IMR-90 (cell line): ENCODE data around the gene MDH1. TPM values are rescaled to one million over a fixed set of nuclear protein-coding genes. Genes with fewer than 3 reads are reported as not detected.

Experiments
- ATAC-seq: fragments of 200-7000 bp; cut with Tn5 transposase; 2 replicates; pipeline ENCODE4 v1.9.1; 2020; ENCODE audit warnings: low read depth, mild to moderate bottlenecking, moderate library complexity
- BruUV-seq: library from RNA; stranded (reverse); fragments of 400-500 nt; replicated peaks from 2 replicates; lab custom pipeline; 2021; lab: Mats Ljungman, UMichigan
- CTCF ChIA-PET: fragments of 300-600 bp; formaldehyde crosslinking; extraction: SDS; loops from one replicate; lab custom pipeline; 2021; ENCODE audit warnings: antibody characterized with exemption; lab: Yijun Ruan, JAX
- POLR2A ChIA-PET: fragments of 300-600 bp; sonication (Branson Sonifier 250); formaldehyde crosslinking; loops from one replicate; lab custom pipeline; 2022; ENCODE audit warnings: antibody characterized with exemption; ENCODE audit not compliant: unreplicated experiment; lab: Charles Lee
- DNase-seq: peaks from one replicate; pipeline ENCODE4 v3.0.0; 2013
- H2AFZ ChIP-seq: replicated peaks from 2 replicates; pipeline ENCODE3; 2013; ENCODE audit warnings: low read length, mild to moderate bottlenecking; ENCODE audit not compliant: poor library complexity
- H2AK5ac ChIP-seq: 2 replicates; pipeline ENCODE4 v1.6.1; 2013; ENCODE audit warnings: low read depth, low read length, inconsistent platforms
- H2AK9ac ChIP-seq: replicated peaks from 2 replicates; pipeline ENCODE3; 2013; ENCODE audit warnings: mild to moderate bottlenecking, low read depth, low read length, moderate library complexity; ENCODE audit not compliant: poor library complexity
- H2BK120ac ChIP-seq: 2 replicates; pipeline ENCODE4 v1.6.1; 2013; ENCODE audit warnings: low read depth, low read length, inconsistent platforms
- H2BK15ac ChIP-seq: 3 replicates; pipeline ENCODE4 v1.6.1; 2013; ENCODE audit warnings: low read depth, low read length, inconsistent platforms
- H2BK20ac ChIP-seq: 2 replicates; pipeline ENCODE4 v1.6.1; 2013; ENCODE audit warnings: low read depth, mild to moderate bottlenecking, inconsistent platforms, low read length, moderate library complexity
- H2BK5ac ChIP-seq: 2 replicates; pipeline ENCODE4 v1.6.1; 2013; ENCODE audit warnings: mild to moderate bottlenecking, low read depth, low read length, inconsistent platforms; ENCODE audit not compliant: poor library complexity, severe bottlenecking
- H3K14ac ChIP-seq: replicated peaks from 2 replicates; pipeline ENCODE4 v1.6.1; 2013; ENCODE audit warnings: low read depth, low read length, inconsistent platforms
- H3K18ac ChIP-seq: 2 replicates; pipeline ENCODE4 v1.6.1; 2013; ENCODE audit warnings: low read depth, low read length, control low read depth
- H3K23ac ChIP-seq: 2 replicates; pipeline ENCODE4 v1.6.1; 2013; ENCODE audit warnings: low read depth, low read length, inconsistent platforms
- H3K27ac ChIP-seq: 2 replicates; pipeline ENCODE4 v1.5.1; 2013; ENCODE audit warnings: mild to moderate bottlenecking, control low read depth, low read length; ENCODE audit not compliant: insufficient read depth
- H3K27me3 ChIP-seq: 2 replicates; pipeline ENCODE4 v1.6.1; 2013; ENCODE audit warnings: low read length; ENCODE audit not compliant: control insufficient read depth, insufficient read depth
- H3K36me3 ChIP-seq: 2 replicates; pipeline ENCODE4 v1.6.1; 2013; ENCODE audit warnings: low read length, mixed read lengths; ENCODE audit not compliant: control insufficient read depth, insufficient read depth
- H3K4ac ChIP-seq: 2 replicates; pipeline ENCODE4 v1.6.1; 2013; ENCODE audit warnings: low read depth, low read length, inconsistent platforms
- H3K4me1 ChIP-seq: 2 replicates; pipeline ENCODE4 v1.6.1; 2013; ENCODE audit warnings: low read length, mixed read lengths; ENCODE audit not compliant: control insufficient read depth, insufficient read depth
- H3K4me2 ChIP-seq: 2 replicates; pipeline ENCODE4 v1.6.1; 2013; ENCODE audit warnings: low read depth, mild to moderate bottlenecking, control low read depth, low read length, moderate library complexity
- H3K4me3 ChIP-seq: 2 replicates; pipeline ENCODE4 v1.5.1; 2013; ENCODE audit warnings: low read depth, mild to moderate bottlenecking, control low read depth, low read length, moderate library complexity; ENCODE audit not compliant: insufficient read depth
- H3K56ac ChIP-seq: 2 replicates; pipeline ENCODE4 v1.6.1; 2013; ENCODE audit warnings: low read length, inconsistent platforms; ENCODE audit not compliant: insufficient read depth; ENCODE audit errors: extremely low read depth
- H3K79me1 ChIP-seq, 2 experiments: 2 replicates each; pipeline ENCODE4 v1.6.1; 2013; ENCODE audit warnings: low read length in 2 of 2, inconsistent platforms in 1 of 2, low read depth in 1 of 2
- H3K9ac ChIP-seq: 2 replicates; pipeline ENCODE4 v1.6.1; 2013; ENCODE audit warnings: low read depth, low read length, control low read depth
- H3K9me1 ChIP-seq: 2 replicates; pipeline ENCODE4 v1.6.1; 2013; ENCODE audit warnings: low read length, inconsistent platforms; ENCODE audit not compliant: insufficient read depth
- H3K9me3 ChIP-seq: 2 replicates; pipeline ENCODE4 v1.6.1; 2013; ENCODE audit warnings: low read length; ENCODE audit not compliant: control insufficient read depth, insufficient read depth
- H4K20me1 ChIP-seq: 2 replicates; pipeline ENCODE4 v1.6.1; 2013; ENCODE audit warnings: low read length, inconsistent platforms; ENCODE audit not compliant: insufficient read depth
- H4K5ac ChIP-seq: 2 replicates; pipeline ENCODE4 v1.6.1; 2013; ENCODE audit warnings: mild to moderate bottlenecking, low read depth, low read length, control low read depth
- H4K8ac ChIP-seq, 2 experiments: 2 replicates each; pipeline ENCODE4 v1.6.1; 2013; ENCODE audit warnings: low read depth in 2 of 2, low read length in 2 of 2, control low read depth in 1 of 2, inconsistent platforms in 1 of 2
- H4K91ac ChIP-seq: 2 replicates; pipeline ENCODE4 v1.6.1; 2013; ENCODE audit warnings: low read depth, low read length, inconsistent platforms; ENCODE audit not compliant: insufficient read depth
- BHLHE40 ChIP-seq: fragments of 150-350 bp; IDR thresholded peaks from 2 replicates; pipeline ENCODE4 v1.6.1; 2016; ENCODE audit warnings: mild to moderate bottlenecking, low read depth, low read length
- CEBPB ChIP-seq: IDR thresholded peaks from 2 replicates; pipeline ENCODE4 v1.6.1; 2012; ENCODE audit warnings: low read depth, low read length, improper control_type of control experiment
- CHD1 ChIP-seq: IDR thresholded peaks from 2 replicates; pipeline ENCODE4 v1.6.1; 2012; ENCODE audit warnings: low read depth, low read length, improper control_type of control experiment
- FOS ChIP-seq: fragments of 150-350 bp; IDR thresholded peaks from 2 replicates; pipeline ENCODE4 v1.6.1; 2016; ENCODE audit warnings: low read depth, low read length
- MAFK ChIP-seq: IDR thresholded peaks from 2 replicates; pipeline ENCODE4 v1.6.1; 2012; ENCODE audit warnings: low read depth, low read length, improper control_type of control experiment
- MAZ ChIP-seq: IDR thresholded peaks from 2 replicates; pipeline ENCODE4 v1.6.1; 2012; ENCODE audit warnings: low read depth, mild to moderate bottlenecking, low read length, improper control_type of control experiment, moderate library complexity, borderline replicate concordance
- MXI1 ChIP-seq: IDR thresholded peaks from 2 replicates; pipeline ENCODE4 v1.6.1; 2012; ENCODE audit warnings: low read depth, mild to moderate bottlenecking, low read length, moderate library complexity, borderline replicate concordance
- NFE2L2 ChIP-seq: fragments of 150-350 bp; IDR thresholded peaks from 2 replicates; pipeline ENCODE4 v1.6.1; 2016; ENCODE audit warnings: low read depth, mild to moderate bottlenecking, low read length
- POLR2A ChIP-seq: IDR thresholded peaks from 2 replicates; pipeline ENCODE4 v1.6.1; 2012; ENCODE audit warnings: mild to moderate bottlenecking, low read depth, low read length
- RAD21 ChIP-seq: IDR thresholded peaks from 2 replicates; pipeline ENCODE4 v1.6.1; 2012; ENCODE audit warnings: low read length, improper control_type of control experiment
- RCOR1 ChIP-seq: IDR thresholded peaks from 2 replicates; pipeline ENCODE4 v1.6.1; 2012; ENCODE audit warnings: mild to moderate bottlenecking, low read length, improper control_type of control experiment; ENCODE audit not compliant: insufficient replicate concordance
- RFX5 ChIP-seq: IDR thresholded peaks from 2 replicates; pipeline ENCODE4 v1.8.0; 2012; ENCODE audit warnings: low read depth, mild to moderate bottlenecking, low read length, moderate library complexity
- SMC3 ChIP-seq: fragments of 150-350 bp; IDR thresholded peaks from 2 replicates; pipeline ENCODE4 v1.6.1; 2016; ENCODE audit warnings: low read depth, mild to moderate bottlenecking, antibody characterized with exemption, low read length, moderate library complexity
- WGBS, 2 experiments: methylation state at CpG; one replicate each; pipeline versions ENCODE4 v1.1.5 to v1.1.7; 2013; ENCODE audit warnings: missing lambda C conversion rate in 2 of 2; ENCODE audit not compliant: insufficient read length in 1 of 2; ENCODE audit errors: extremely low coverage in 2 of 2; 5-methylcytosine and 5-hydroxymethylcytosine counted together
- dilution Hi-C: fragments of 300-500 bp; cut with HindIII; formaldehyde crosslinking; loops from one replicate; pipeline ENCODE4 v1.14.3; 2018; ENCODE audit warnings: low sequenced_read_pairs; ENCODE audit not compliant: unreplicated experiment
- in situ Hi-C: fragments of 300-500 bp; cut with MboI; formaldehyde crosslinking; loops from 3 replicates; pipeline ENCODE4 v1.14.3; 2019; ENCODE audit warnings: low sequenced_read_pairs, inconsistent platforms, mixed read lengths
- intact Hi-C: fragments of 100-400 bp; cut with micrococcal nuclease; formaldehyde crosslinking; loops from 2 replicates; pipeline ENCODE4 v1.10.0; 2022
- polyA plus RNA-seq, 3 experiments: library from polyadenylated mRNA; depleted of rRNA; stranded (reverse); fragments of >200 nt; gene quantifications; 2 replicates each; pipeline ENCODE4 v1.2.3, GENCODE V29; 2012; ENCODE audit warnings: low replicate concordance in 1 of 3
- total RNA-seq: library from RNA; depleted of rRNA; stranded (reverse); fragments of >200 nt; gene quantifications from 2 replicates; pipeline ENCODE4 v1.2.3, GENCODE V29; 2012
- TF ChIP-seq, protein P1 (sequence below): conservative IDR thresholded peaks from 2 replicates; pipeline ENCODE4 v1.5.1; 2012; ENCODE audit warnings: mild to moderate bottlenecking, low read depth, low read length, improper control_type of control experiment
- TF ChIP-seq, protein P2 (sequence below): fragments of 150-350 bp; IDR thresholded peaks from 2 replicates; pipeline ENCODE4 v1.6.1; 2017; ENCODE audit warnings: mild to moderate bottlenecking, antibody characterized with exemption, low read length, low read depth
- TF ChIP-seq, protein P3 (sequence below): fragments of 150-350 bp; IDR thresholded peaks from 2 replicates; pipeline ENCODE4 v1.6.1; 2016; ENCODE audit warnings: low read depth, mild to moderate bottlenecking, low read length, moderate library complexity, borderline replicate concordance

The MDH1 gene
- total and polyA plus RNA-seq, 2 of the 4 experiments (the other 2 are of a cell fraction) = 195 to 248 TPM

DNA sequence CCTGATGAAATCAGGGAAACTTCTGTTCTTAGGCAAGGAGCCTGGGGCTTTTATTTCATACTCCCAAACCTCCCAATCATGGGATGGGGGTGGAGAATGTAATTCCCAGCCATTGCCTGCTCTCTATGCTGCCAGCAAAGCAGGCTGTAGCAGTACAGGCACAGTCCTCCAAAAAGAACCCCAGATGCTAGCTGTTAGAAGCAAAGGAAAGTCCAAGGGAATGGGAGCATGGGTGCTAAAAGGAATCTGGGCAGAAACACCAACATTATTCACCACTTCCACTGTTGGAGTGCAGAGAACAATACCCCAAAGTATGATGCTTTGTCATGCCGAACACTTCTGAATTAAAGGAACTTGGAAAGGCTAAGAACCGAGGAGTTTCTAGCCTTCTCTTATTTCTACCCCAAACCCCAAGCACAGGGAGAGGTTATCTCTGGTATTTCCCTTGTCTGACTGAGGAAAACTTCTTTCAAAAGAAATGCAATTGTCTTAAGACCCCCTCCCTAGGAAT is 24.7 kb downstream of the MDH1 start:
- intact Hi-C loops (no loop called here), in situ Hi-C loops (no loop called here), dilution Hi-C loops (no loop called here)
- H3K4me3 ChIP-seq = no peak overlapping the region
- no peak overlapping the region for H3K56ac ChIP-seq
- no peak overlapping the region for H4K91ac ChIP-seq
- no peak overlapping the region for H2AK5ac ChIP-seq
- no CpG with 5 or more reads among the region's 2 CpGs for WGBS, 2 experiments
- DNase-seq = no peak
- H2BK15ac ChIP-seq = no peak overlapping the region
- CTCF ChIA-PET = no interaction called here
- H2AFZ ChIP-seq = no peak overlapping the region
- no peak for ATAC-seq
- H2BK120ac ChIP-seq = no peak overlapping the region
- H2BK20ac ChIP-seq = no peak overlapping the region
- no peaks in the 10 kb centered on the region for H3K9me3 ChIP-seq
- no peaks in the 10 kb centered on the region; the same call in none of the 2 replicates for H3K9me1 ChIP-seq
- H3K79me1 ChIP-seq = no peaks in the 10 kb centered on the region
- H2BK5ac ChIP-seq = no peak overlapping the region
- no TSS peak for BruUV-seq
- no peak overlapping the region for H3K18ac ChIP-seq
- H3K27ac ChIP-seq = no peak overlapping the region
- 0 out of 2 replicates have a peak overlapping the region, but pooled peaks have one; percentile 21 for H3K14ac ChIP-seq
- peak overlapping the region in 1 of 2 experiments; percentile 15; a peak in 1 of 4 replicates for H4K8ac ChIP-seq
- no peak overlapping the region for H4K5ac ChIP-seq
- no peak overlapping the region for H3K4ac ChIP-seq
- POLR2A ChIA-PET = no interaction called here
- H4K20me1 ChIP-seq = no peaks in the 10 kb centered on the region
- no peaks in the 10 kb centered on the region for H3K27me3 ChIP-seq
- TF ChIP-seq RCOR1 (no peak), MAFK (no peak), POLR2A (no peak), CHD1 (no peak), BHLHE40 (no peak), FOS (no peak), MAZ (no peak), CEBPB (no peak), RFX5 (no peak), SMC3 (no peak), MXI1 (no peak), NFE2L2 (no peak), RAD21 (no peak)
- TF ChIP-seq, protein P1, sequence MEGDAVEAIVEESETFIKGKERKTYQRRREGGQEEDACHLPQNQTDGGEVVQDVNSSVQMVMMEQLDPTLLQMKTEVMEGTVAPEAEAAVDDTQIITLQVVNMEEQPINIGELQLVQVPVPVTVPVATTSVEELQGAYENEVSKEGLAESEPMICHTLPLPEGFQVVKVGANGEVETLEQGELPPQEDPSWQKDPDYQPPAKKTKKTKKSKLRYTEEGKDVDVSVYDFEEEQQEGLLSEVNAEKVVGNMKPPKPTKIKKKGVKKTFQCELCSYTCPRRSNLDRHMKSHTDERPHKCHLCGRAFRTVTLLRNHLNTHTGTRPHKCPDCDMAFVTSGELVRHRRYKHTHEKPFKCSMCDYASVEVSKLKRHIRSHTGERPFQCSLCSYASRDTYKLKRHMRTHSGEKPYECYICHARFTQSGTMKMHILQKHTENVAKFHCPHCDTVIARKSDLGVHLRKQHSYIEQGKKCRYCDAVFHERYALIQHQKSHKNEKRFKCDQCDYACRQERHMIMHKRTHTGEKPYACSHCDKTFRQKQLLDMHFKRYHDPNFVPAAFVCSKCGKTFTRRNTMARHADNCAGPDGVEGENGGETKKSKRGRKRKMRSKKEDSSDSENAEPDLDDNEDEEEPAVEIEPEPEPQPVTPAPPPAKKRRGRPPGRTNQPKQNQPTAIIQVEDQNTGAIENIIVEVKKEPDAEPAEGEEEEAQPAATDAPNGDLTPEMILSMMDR = no peak
- TF ChIP-seq, protein P2, sequence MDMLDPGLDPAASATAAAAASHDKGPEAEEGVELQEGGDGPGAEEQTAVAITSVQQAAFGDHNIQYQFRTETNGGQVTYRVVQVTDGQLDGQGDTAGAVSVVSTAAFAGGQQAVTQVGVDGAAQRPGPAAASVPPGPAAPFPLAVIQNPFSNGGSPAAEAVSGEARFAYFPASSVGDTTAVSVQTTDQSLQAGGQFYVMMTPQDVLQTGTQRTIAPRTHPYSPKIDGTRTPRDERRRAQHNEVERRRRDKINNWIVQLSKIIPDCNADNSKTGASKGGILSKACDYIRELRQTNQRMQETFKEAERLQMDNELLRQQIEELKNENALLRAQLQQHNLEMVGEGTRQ = no peak
- TF ChIP-seq, protein P3, sequence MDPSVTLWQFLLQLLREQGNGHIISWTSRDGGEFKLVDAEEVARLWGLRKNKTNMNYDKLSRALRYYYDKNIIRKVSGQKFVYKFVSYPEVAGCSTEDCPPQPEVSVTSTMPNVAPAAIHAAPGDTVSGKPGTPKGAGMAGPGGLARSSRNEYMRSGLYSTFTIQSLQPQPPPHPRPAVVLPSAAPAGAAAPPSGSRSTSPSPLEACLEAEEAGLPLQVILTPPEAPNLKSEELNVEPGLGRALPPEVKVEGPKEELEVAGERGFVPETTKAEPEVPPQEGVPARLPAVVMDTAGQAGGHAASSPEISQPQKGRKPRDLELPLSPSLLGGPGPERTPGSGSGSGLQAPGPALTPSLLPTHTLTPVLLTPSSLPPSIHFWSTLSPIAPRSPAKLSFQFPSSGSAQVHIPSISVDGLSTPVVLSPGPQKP = no peak
- H3K4me1 ChIP-seq = peaks cover 2% of the 10 kb centered on the region; the same call in 1 of the 2 replicates
- H3K36me3 ChIP-seq = no peaks in the 10 kb centered on the region
- H3K23ac ChIP-seq = no peak overlapping the region
- peak overlapping the region; percentile 51 for H2AK9ac ChIP-seq
- H3K4me2 ChIP-seq = no peak overlapping the region
- no peak overlapping the region for H3K9ac ChIP-seq
